ENCODE measurements around the gene ULK4. TPM values are rescaled to one million over a fixed set of nuclear protein-coding genes. Genes with fewer than 3 reads are reported as not detected.
"Not testable (repeated sequence)": the region's sequence is repeated elsewhere in the genome, so short reads cannot be mapped to it uniquely, and the experiment has no call there.

The ULK4 gene
- 5.1 TPM for total RNA-seq
- long read RNA-seq, partial matches to known transcripts: 1 of 2 reads
- long read RNA-seq, other reads (novel, unspliced or antisense): 1 of 2 reads

DNA sequence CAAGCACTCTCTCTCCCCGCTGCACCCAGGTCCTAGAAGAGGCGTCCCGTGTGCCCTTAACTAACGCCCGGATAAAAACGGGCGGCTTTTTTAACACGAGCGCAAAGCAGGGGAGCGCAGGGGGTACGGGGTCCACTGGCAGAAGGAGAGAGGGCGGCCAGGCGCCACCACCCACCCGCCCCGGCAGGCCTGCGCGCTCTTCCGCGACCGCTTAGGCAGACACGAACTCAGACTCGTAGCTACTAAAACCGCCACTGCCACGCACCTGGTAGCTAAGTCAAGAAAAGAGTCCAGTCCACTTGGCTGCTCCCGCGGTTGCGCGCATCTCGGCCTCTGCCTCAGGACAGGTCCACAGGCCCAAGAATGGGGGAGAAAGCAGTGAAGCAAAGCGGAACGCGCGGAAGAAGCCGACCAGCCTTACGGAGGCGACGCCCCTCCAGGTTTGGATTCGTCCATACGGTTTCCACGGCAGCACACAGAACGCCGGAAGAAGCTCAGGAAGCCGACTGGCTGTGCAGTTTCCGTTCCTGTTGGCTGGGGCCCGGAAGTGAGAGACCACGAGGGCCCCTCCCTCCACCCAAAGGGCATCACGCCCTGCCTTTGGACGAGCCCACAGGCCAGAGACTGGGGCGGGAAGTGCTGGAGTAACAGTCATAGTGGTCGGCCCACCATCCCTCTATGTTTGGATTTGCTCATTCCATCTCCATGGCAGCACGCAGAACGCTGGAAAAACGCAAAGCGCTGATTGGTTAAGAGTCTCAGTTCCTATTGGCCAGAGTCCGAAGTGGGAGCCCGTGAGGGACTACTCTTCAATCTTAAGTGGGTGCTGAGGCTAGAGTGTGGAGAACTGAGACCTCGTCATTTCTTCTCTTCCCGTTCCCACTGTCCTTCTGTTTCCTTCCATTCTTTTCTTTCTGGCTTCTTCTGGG is at the start of gene ULK4:
TSS of gene ULK4 (minus strand) at position 353 of the 929 bp plus-strand sequence. CDS start 7,344 bp downstream, outside the sequence.
- DNase-seq (ENCODE audit: low spot score): peak; percentile 99
- intact Hi-C loops (cut with DNase I): loop anchor here (1.0 to 5.0 kb wide), 4 partner anchors 51 to 137 kb away; no protein-coding TSS in a partner anchor

DNA sequence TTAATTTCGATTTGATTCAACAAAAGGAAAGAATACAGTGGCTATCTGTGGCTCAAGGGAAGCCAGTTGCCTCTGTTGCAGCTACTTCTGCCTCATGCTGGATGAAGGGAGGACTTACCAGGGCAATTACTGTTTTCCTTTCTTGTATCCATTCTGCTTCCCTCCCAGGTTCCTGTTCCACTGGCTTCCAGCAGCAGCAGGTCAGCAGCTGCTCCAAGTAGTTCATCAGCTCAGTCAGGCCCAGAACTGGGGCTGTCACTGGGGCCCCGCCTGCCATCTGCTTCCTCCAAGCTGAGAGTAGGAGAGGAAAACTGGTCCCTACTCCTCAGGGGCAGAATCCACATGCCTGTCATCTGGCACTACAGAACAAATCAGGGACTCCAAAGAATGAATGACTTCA is 48.6 kb upstream of the ULK4 start:
- no peak for DNase-seq (ENCODE audit: low spot score)
- intact Hi-C loops (cut with DNase I): loop anchor here (5.0 kb wide), 2 partner anchors 113 to 182 kb away; no protein-coding TSS in a partner anchor

GRCh38 chr3:42009456-42009855 is 47.6 kb upstream of the ULK4 start:
- intact Hi-C loops (cut with DNase I): no loop called here
- no peak for DNase-seq (ENCODE audit: low spot score)

- DNase-seq (ENCODE audit: low spot score): no peak
- intact Hi-C loops (cut with DNase I): no loop called here
Measured at GRCh38 chr3:42007785-42008184, 45.9 kb upstream of the ULK4 start.

GRCh38 chr3:42005401-42005800 is 43.5 kb upstream of the ULK4 start:
- no peak for DNase-seq (ENCODE audit: low spot score)
- intact Hi-C loops (cut with DNase I): no loop called here

DNA sequence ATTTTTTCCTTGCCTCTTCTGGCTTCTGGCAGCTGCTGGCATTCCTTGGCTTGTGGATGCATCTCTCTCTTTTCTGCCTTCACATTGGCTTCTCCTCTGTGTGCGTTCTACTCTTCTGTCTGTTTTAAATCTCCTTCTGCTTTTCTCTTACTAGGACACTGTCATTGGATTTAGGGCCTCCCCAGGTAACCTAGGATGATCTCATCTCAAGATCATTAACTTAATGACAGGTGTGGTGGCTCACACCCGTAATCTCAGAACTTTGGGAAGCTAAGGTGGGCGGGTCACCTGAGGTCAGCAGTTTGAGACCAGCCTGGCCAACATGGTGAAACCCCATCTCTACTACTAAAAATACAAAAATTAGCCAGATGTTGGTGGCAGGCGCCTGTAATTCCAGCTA is 40.9 kb upstream of the ULK4 start:
- intact Hi-C loops (cut with DNase I): no loop called here
- no peak for DNase-seq (ENCODE audit: low spot score)

GRCh38 chr3:42001777-42002176 is 39.9 kb upstream of the ULK4 start:
- DNase-seq (ENCODE audit: low spot score): no peak
- intact Hi-C loops (cut with DNase I): no loop called here

DNA sequence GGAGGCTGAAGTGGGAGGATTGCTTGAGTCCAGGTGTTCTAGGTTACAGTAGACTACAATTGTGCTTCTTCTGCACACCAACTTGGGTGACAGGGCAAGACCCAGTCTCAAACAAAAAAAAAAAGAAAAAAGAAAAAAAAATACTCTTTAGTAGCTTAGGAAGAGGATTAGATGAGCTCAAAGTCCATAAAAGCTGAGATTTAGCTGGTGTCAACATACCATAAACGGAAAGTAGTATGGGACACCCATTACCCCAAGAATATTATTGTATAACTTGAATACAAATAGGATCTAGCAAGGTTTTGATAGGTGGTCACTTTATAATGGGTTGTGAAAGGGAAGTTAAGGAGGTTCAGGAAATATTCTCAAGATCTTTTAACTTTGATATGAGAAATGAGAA is 38.0 kb upstream of the ULK4 start:
- DNase-seq (ENCODE audit: low spot score): no peak
- intact Hi-C loops (cut with DNase I): no loop called here

DNA sequence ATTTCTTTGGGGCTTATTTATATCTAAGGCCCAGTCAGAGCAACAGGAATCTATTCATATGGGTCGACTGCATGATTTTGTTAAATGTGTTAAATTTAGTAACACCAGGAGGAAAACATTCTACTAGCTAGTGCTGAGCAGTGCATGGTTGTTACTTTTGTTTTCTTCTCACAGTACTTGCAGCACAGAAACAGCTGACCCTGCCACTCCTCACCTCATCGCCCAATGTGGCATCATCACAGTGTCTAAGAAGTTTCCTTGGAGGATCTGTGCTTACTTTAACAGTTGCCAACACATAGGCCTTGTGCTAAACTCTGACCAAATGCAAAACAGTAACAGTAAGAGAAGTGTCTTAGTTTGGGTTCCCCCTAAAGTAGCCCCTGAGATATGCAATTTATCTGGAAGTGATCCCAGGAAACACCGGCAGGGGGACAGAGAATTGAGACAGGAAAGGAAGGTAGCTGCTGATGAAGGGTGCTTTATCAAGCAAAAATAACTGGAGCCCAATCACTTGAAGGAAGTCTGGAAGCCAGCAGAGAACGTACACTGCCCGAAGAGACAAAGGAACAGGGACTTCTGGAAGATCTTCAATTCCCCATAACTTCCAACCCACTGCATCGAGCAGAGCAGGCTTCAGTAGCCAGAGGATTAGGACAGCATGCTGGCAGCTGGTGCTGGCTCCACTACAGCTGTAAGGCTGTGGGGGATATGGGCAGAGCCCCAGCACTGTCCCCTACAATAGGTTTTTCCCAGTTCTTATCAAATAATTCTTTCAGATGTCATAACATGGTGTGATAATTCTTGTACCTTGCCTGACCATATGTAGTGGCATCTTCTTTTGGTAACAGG is 36.0 kb upstream of the ULK4 start:
- no peak for DNase-seq (ENCODE audit: low spot score)
- intact Hi-C loops (cut with DNase I): no loop called here

- intact Hi-C loops (cut with DNase I): no loop called here
- DNase-seq (ENCODE audit: low spot score): no peak
Measured at GRCh38 chr3:41991437-41991836, 29.5 kb upstream of the ULK4 start.

- intact Hi-C loops (cut with DNase I): no loop called here
- no peak for DNase-seq (ENCODE audit: low spot score)
Measured at GRCh38 chr3:41989518-41989917, 27.6 kb upstream of the ULK4 start.

DNA sequence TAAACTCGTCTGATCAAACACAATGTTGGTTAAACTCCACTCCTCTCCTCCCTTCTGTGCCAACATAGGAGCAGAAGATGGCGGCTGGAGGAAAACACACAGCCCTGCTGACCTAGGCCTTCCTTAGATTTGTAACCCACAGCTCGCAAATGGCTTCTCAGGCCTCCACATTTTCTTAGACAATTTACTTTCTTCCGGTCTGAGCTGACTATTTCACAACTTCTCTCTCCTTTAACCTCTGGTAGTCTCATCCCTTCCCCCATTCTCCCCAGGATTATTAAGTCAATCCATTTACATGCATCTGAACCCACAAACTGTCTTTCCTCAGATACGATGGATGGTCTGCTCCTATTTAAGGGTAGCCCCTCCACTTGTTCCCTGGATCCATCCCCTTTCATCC is 25.7 kb upstream of the ULK4 start:
- DNase-seq (ENCODE audit: low spot score): no peak
- intact Hi-C loops (cut with DNase I): no loop called here

DNA sequence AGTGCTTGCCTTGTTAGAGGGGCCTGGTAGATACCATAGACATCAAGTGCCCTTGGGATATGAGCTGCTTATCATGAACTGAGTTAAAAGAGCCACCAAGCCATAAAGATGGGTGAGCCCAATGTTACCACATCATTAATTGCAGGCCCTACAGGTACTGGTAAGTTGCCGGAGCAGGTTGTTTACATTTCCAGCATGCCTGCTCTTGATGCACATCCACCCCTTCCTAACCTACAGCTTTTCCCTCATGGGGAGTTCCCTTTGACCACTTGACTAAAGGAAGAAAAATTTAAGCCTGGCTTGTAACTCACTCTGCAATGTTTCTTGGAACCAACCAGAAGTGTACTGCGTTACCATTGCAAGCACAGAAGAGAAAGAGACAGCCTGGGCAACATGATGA is 24.7 kb upstream of the ULK4 start:
- intact Hi-C loops (cut with DNase I): no loop called here
- DNase-seq (ENCODE audit: low spot score): no peak

- DNase-seq (ENCODE audit: low spot score): no peak
- intact Hi-C loops (cut with DNase I): no loop called here
Measured at GRCh38 chr3:41985018-41985417, 23.1 kb upstream of the ULK4 start.

- DNase-seq (ENCODE audit: low spot score); intact Hi-C loops (cut with DNase I): not testable (repeated sequence)
Measured at GRCh38 chr3:41983091-41983490, 21.2 kb upstream of the ULK4 start.

GRCh38 chr3:41977401-41977800 is 15.5 kb upstream of the ULK4 start:
- DNase-seq (ENCODE audit: low spot score); intact Hi-C loops (cut with DNase I): not testable (repeated sequence)

GRCh38 chr3:41975416-41976103 is 13.7 kb upstream of the ULK4 start:
- intact Hi-C loops (cut with DNase I): no loop called here
- no peak for DNase-seq (ENCODE audit: low spot score)

DNA sequence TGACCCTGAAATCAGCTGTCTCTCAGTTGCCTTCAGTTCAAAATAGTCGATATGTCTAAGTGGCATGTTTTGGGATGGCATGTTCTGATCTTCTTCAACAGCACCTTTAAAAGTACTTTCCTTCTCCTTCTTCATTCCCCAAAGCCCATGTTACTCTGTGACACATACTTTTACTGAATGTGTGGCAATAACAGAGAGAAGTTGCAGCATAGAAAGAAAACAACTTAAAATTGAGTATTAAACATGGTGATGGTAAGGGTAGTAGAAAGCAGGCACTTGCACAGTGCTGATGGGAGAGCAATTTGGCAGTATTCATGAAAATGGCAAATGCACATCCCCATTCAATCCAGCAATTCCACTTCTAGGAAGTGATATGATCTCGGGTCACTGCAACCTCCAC is 12.3 kb upstream of the ULK4 start:
- no peak for DNase-seq (ENCODE audit: low spot score)
- intact Hi-C loops (cut with DNase I): no loop called here

GRCh38 chr3:41972802-41973201 is 10.9 kb upstream of the ULK4 start:
- intact Hi-C loops (cut with DNase I): no loop called here
- no peak for DNase-seq (ENCODE audit: low spot score)

DNA sequence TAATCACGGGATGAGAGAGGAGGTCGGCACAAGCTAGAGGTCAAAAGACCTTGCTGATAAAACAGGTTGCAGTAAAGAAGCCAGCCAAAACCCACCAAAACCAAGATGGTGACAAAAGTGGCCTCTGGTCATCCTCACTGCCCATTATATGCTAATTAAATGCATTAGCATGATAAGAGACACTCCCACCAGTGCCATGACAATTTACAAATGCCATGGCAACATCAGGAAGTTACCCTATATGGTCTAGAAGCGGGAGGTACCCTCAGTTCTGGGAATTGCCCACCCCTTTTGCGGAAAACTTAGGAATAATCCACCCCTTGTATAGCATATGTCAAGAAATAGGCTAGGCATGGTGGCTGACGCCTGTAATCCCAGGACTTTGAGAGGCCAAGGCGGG is 4.3 kb upstream of the ULK4 start:
- no peak for DNase-seq (ENCODE audit: low spot score)
- intact Hi-C loops (cut with DNase I): no loop called here
